SKM-1 (cell line): ENCODE data around the gene INO80B.
A peak's percentile ranks its signal among the peaks of the same experiment; 100 is the strongest.

Experiments
- DNase-seq: peaks from one replicate; lab custom pipeline; 2025; ENCODE audit not compliant: unreplicated experiment; lab: John Stamatoyannopoulos, UW

INO80B gene

DNA sequence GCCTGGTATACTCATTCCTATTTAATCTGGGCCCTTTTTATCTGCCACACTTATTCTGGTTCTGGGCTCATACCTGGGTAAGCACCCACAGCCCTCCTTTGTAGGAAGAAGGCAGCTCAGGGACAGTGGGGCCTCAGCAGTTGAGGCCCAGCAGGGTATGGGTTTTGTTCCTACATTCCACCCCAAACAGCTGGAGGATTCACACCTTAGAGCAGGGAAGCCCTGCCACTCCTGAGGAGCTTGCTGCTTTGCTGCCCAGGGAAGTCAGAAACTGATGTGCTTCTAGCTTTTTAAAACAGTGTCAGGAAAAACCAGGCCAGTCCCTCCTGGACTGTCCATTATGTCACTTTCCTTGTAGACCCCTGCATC lies 45.7 kb downstream of the INO80B start:
- no peak for DNase-seq

DNA sequence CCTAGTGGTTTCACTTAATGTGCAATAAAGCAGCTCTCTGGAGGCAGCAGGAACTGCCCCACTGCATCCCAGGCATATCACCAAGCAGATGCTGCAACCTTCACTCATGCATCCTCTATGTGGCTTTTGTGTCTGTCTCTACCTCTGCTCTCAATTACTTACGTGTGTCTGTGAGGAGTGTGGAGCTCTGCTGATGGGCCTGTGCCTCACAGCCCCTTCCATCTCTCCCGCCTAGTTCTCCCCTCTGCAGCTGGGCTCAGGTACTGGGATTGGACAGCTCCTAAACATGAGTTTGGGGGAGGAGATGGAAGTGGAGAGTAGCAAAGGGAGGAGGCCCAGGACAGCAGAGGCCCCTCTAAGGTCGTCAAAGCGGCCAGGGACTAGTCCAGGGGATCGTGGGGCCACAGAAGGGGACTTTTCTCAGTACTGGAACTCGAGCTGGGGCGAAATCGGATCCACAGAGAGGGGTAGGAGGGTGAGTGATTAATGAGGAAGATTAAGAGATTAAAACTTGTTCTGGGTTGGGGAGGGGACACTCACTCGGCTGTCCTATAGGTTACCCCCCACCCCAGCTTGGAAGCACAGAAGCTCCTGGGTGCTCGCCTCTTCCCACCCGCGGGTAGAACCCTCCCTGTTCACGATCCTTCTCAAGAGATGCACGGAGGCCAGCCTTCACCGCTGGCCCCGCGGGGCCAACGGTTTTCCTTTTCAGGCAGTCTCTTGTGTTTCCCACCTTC lies 46.6 kb downstream of the INO80B start:
- no peak for DNase-seq

DNA sequence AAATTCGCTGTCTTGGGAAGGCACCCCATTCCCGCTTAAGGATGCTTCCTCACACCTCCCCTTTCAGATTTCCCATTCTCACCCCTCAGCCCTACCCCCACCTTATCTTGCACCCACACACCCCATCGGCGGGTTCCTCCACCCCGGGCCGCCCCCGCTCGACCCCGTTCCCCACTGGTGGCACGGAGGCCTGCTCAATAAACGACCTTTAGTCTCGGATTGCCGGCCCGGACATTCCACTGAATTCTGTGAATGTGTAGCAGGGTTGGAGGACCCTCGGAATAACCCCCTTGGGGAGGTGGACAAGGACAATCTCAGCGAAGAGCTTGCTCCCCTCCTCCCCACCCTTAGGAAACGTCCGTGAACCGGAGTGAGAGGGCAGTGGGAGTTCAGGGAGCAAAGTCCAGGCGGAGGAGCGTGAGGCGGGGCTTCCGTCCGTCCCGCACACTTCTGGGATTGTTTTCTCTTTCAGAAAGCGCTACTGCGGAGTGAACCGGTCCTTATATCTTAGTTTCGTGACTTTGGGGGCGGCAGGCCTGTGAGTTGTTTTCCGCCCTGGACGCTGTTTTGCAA lies 47.3 kb downstream of the INO80B start:
- no peak for DNase-seq

DNA sequence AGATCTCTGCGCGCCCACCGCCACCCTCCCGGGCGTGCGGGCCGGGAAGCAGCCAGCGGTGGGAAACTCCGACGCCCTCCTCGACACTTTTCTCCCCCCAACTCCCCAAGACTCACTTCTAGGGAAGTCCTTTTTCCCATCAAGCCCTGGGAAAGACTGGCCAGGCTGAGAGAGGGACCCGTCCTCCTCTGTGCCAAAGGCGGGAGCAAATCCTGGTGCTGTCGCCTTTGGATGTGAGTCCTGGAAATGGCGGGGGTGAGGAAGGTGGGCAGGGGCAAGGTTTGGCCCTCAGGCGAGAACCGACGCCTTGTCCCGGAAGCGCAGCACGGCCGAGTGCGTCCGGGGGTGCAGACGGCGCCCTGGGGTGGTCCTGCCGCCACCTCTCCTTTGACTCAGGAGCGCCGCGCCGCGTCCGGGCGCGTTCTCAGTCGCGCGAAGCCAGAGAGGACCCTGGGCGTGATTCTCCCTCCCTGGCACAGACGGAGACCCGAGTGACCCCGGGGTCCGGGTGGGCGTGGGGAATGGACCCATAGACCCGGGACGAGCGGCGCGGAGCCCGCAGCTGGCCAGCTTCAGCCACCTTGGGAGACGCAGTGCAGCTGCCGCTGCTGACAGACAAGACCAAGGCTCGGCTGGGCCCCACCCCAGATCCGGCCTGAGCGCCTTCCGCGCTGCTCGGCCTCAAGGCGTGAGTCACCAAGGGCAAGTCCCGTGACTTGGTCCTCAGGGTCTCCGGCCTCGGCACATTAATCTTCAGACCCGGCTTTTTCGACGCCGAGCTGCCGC lies 48.0 kb downstream of the INO80B start:
- DNase-seq: no peak

DNA sequence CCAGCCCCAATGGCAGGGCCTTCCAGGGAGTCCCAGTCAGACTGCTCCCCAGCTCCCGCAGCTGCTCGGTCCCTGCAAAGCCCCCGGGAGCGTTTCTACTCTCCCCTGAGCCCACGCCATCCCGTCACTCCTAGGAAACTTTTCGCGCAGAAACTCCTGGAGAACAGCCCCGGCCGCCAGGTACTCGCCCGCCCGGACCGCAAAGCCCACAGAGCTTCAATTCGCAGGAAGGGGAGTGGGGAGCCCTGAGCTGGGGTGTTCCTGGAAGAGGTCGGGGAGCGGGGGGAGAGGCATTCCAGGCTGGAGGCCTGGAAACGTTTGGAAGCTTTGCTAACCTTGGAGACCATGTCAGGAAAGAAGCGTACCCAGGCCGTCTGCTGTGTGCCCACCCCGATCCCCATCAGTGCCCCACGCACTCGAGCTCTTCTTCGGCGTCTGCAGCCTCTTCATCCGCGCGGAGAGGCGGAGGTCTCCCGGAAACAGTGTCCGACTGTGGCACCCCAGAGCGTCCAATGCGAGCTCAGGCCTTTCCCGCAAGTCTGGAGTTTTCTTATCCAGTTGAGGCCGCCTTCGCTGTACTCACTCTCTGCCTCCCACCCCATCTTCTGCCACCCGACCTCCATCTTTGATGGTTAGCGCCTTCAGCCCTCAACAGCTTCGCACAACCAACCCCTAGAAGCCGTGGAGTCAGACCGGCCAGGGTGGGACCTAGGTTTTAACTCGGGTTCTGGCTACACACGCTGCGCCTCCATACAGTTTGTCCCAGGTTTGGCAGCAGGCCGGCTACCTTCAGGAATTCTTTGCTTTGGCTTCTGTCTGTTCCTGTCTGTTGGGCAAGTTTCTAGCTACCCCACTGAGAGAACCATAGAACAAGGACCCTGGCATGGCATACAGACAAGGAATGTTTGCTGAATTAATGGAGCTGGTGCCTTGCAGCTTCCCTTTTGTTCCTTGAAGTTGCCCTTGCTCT lies 48.9 kb downstream of the INO80B start:
- no peak for DNase-seq

DNA sequence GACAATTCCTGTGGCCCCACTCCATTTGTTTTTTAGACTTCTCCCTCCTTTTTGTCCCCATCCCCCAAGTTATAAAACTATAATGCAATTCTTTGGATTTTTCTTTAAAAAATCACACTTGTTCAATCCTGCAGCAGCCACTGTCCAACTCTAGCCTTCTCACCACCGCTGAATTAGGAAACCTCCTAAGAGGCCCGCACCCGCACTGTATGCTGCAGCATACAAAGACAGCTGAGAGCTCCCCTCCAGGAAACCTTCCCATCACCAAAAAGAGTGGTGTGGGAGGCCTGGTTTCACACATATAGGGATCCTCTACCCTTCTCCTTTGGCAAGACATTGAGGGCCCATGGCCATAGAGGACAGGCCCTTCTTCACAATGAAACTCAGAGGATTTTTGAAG lies 49.7 kb downstream of the INO80B start:
- no peak for DNase-seq

DNA sequence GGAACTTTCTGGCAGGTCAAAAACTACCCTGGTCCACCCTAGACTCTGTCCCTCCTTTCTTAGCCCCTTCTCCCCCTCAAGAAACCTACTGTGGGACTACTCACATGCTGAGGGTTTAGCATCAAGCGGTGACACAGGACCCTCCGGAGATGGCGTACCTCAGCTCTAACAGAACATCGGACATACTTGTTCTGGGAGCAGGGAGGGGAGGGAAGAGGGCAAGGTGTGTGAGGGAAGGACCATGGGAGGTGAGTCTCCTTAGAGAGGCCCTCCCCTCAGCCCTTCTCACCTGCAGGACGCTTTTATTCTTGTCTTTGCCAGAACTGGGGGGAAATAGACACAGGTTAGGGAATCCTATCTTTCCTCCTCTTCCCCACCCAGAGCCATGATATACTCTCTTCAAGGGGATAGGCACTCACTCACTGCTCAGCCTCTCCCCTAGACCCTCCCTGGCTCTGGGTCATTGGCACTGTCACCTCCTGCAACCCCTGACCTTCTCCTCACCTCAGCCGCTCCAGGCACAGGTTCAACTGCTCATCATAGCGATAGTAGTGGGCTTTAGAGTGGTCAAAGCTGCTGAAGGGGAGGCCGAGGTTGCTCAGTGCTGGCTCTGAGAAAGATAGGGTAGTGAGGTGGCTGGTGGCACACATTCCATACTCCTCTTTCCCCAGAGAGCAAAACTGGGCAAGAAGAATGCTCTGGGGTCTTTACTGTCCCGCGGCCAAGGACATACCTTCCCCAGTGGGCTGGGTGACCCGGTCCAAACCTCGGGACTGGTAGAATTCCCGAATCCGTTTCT lies 50.8 kb downstream of the INO80B start:
- no peak for DNase-seq

DNA sequence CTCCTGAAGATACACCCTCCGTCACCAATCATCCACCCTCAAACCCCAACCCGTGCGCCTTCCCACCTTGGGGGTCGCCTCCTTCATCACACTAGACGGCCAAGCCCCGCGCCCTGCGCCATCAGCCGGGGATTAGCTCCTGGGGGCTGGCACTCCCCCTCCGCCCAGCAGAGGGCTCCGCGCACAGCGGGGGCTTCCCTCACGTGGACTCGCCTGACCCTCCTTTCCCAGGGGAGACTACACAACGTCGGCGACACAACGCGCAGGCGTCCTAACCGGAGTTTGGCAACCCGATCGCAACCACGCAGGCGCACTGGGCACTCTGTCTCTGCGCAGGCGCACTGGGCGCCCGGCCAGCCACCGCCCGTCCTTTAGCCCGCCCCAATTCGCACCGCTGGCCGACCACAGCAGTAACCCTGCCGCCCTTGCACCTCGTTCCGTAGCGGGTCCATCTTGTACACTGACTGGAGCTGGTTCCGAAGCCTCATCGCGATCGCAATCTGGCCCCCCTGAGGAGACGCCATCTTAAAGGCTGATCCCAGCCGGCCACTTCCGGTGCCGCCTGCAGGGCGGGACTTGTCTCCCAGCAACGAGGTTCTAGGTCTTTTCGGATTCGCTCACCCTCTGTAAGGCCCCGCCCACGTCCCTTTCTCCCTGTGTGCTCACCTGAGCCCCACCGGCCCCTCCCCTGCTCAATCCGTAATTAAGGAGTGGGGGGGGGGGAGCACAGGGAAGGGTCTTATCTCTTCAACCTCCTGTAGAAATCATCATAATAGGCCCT lies 52.4 kb downstream of the INO80B start, which contains the start of gene PCGF1:
Gene PCGF1, minus strand, starts transcription at position 551 of the 781 bp plus-strand sequence. Its CDS starts 27 bp downstream, at position 524.
- peak; percentile 95 for DNase-seq
